HG02981 (cell line): ENCODE measurements around the gene CCDC107.

Experiments used
- ATAC-seq: cut with Tn5 transposase; IDR thresholded peaks from one replicate; pipeline ENCODE4 v1.9.1; 2021; ENCODE audit warnings: mild to moderate bottlenecking, moderate library complexity; ENCODE audit not compliant: unreplicated experiment

The CCDC107 gene

DNA sequence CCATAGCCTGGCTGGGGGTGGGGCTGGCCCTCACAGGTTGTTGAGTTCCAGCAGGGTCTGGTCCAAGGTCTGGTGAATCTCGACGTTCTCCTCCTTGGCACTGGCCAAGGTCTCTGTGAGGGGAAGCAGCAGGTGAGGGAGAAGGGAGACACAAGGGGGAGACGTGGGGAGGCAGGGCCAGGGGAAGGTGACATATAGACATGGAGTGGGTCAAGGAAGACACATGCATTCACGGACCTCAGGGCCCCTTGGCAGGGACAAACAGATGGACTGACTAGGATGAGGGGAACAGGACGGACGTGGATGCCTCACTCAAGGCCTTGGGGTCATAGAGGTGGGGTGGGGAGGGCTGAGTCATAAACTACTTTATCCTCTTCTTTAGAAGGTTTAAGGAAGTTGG is 24.0 kb downstream of the CCDC107 start:
- ATAC-seq = no peak

DNA sequence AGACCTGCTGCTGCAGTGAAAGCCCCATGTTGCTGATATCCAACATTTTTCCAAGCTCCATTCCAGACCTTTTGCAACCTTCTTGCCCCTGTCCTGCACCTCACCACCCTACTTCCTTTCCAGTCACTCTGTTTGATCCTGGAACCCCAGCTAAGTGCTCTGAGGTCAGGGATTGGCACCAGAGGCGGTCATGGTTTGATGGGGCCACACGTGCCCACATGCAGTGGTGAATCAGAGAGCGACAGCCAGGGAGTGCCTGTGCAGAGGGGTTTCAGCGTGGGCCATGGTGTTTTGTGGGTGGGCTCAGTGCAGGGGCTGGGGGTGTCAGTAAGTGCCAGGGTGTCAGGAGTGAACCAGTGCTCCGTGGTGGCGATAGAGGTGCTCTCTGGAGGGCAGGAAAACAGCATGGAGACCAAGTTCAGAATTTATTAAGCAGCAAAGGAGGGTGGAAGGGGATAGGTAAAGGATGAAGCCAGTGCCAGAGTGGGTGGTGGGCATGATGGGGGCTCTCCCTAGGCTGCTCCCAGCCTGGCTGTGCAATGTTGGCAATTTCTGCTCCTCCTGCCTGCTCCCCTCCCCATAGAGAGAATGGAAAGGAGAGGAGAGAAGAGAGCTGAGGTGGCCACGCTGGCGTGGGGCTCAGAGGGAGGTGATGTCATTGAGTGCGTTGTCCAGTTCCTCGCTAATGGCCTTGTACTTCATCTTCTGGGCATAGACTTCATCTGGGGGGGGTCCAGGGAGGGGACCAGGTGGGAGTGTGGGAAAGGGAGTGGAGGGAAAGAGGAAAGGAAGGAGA is 24.6 kb downstream of the CCDC107 start:
- no peak for ATAC-seq

DNA sequence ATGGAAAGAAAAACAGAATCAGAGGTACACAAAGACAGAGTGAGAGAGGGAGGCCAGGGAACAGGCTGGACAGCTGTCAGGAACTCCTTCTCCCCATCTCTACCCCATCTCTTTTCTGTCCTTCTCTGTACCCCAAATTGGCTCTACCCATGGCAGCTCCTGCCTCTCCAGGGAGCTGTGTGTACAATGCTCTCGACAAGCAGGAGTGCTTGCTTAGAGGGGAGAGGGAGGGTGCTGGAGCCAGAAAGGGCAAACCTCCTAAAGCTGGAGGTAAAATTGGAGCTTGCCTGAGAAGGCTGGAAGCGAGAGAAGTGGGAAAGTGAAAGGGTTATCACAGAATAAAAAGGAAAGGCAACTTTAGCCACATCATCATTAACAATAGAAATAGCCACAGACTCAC is 25.2 kb downstream of the CCDC107 start:
- ATAC-seq = no peak

DNA sequence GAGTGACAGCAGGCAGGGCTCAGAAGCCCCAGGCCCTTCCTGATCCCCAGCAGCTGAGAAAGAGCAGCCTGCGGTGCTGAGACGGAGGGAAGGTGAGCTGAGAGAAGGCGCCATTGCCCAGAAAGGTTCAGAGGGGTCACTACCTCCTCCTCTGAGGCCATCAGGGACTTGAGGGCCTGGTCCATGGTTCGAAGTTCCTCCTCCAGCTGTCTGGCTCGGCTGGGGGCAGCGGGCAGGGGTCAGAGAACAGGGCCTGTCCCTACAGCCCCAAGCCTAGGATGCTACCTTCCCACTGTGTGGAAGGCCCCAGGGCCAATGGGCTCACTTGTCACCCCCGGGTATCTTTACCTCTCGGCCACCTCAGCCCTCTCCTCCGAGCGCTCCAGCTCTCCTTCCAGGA is 26.8 kb downstream of the CCDC107 start:
- no peak for ATAC-seq

DNA sequence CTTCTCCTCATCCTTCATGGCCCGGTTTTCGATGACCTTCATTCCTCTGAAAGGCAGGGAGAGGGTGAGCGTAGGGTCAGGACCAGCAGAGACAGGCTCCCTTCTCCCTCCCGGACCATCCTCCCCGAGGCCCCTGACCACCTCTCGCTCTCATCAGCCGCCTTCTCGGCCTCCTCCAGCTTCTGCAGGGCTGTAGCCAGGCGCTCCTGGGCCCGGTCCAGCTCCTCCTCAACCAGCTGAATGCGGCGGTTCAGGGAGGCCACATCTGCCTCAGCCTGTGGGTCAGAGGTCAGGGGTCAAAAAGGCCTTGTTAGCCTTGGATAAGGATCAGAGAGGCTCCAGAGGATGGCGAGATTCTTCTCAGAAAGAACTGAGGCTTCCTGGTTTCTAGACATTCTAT is 27.4 kb downstream of the CCDC107 start:
- no peak for ATAC-seq

DNA sequence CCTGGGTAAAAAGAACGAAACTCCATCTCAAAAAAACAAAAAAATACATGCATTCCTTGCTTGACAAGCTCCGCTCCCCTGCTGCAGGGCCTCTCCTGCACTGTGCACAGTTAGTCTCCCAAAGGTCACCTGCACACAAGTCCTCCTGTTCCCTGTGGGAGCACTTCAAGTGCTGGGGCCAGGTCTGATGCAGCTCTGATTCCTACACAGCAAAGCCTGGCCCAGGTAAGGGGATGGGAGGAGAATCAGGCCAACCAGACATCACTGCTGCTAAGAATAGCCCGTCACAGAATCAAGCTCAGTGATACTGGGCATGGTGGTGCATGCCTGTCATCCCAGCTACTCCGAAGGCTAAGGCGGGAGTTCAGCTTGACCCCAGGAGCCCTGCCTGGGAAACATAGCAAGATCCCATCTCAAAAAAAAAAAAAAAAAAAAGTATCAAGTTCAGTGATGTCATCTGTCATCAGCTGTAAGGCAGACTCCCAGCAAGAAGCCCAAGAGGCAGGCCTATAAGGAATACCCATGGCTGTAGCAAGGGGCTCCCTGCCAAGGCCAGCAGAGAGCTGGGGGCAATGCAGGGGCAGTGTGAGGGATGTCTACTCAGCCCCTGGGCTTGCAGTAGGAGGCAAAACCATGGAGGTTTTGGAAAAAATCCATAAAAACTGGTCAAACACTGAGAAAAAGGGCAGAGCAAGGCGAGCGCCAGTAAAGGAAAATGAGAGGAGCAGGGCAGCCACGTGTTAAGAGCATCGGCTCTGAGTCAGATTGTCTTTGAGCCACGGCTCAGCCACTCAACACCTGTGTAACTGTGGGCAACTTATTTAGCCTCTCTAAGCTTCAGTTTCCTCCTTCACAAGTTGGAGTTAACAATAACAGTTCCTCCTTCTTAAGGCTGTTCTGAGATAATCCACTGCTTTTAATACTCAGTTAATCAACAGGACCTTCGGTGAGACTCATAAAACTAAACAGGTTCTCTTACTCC is 28.4 kb downstream of the CCDC107 start:
- ATAC-seq = no peak

DNA sequence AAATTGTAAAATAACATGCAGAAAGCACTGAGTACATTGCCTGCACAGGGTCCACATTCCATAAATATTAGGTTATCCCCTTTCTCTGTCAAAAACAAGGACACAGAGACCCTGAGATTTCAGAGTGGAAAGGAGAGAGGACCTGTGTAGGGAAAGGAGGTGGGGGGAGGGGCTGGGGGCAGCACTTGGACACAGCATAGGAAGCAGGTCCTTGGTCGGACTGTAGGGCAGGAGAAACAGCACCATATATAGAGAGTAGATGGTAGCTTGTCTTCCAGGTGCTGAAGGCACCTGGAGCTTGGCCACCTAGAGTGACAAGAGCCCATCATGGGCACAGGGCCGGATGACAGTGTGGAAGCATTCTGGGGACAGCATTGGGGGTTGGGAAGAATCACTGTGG is 29.2 kb downstream of the CCDC107 start:
- ATAC-seq = no peak

DNA sequence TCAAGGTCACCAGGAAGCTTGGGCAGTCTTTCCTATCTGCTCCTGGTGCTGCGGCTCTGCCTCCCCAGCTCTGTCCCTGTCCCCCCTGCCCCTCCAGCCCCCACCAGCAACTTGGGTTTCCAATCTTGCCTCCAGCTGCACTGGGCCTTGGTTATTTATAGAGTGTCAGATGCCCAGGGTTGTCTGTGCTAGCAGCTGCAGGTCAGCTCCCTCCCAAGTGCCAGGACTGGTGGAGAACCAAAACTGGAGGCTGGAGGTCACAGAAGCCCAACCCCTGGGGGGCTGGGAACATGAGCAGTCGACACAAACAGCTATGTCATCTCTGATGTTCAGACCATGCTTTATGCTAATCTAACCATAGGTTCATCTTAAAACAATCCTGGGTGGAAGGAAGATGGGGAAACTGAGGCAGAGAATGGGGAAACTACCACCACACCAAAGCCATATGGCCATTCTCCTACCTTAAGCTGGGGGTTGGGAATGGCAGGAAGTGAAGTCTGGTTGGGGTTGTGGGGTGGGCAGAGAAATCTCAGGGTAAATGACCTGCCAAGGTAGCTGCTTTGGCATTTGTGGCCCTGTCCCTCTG is 30.0 kb downstream of the CCDC107 start:
- ATAC-seq = no peak

DNA sequence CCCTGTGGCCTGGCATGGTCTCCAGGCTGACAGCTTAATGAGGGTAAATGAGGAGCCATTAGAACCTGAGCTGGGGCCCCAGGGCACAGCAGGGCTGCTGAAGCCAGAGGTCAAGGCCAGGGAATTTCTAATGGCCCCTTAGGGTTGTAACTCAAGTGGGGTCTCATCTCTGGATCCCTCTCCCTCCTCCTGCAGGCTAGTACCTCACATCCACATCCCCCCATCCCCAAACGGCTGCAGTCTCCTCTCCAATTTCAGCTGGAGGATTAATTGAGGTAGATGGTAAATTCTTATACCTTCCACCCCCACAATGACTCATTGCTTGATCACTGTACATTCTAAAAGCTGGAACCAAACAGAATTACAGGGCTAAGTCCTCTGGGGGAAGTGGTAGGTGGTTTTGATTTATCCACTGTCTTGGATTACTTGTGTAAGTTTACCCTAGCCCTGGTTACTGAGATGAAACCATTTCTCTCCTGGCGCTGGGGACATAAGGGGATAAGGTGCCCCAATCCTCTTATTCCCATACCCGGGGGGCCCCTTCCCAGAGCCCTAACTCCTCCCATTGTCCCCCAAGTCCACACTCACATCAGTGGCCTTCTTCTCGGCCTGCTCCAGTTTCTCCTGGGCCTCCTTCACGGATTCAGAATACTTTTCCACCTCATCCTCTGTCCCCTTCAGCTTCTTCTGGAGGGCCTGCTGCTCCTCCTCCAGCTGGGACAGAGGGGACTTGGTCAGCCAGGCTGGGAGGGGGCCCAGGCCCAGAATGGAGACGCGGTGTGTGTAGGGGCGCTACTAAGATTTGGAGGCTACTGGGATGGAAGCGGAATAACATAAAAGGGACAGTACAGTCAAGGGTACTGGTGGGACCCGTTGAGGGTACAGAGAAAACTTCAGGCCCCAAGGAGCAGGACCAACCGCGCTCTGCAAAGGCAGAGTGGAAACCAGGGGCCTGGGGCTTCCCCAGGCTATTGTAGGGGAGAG is 30.8 kb downstream of the CCDC107 start:
- no peak for ATAC-seq

DNA sequence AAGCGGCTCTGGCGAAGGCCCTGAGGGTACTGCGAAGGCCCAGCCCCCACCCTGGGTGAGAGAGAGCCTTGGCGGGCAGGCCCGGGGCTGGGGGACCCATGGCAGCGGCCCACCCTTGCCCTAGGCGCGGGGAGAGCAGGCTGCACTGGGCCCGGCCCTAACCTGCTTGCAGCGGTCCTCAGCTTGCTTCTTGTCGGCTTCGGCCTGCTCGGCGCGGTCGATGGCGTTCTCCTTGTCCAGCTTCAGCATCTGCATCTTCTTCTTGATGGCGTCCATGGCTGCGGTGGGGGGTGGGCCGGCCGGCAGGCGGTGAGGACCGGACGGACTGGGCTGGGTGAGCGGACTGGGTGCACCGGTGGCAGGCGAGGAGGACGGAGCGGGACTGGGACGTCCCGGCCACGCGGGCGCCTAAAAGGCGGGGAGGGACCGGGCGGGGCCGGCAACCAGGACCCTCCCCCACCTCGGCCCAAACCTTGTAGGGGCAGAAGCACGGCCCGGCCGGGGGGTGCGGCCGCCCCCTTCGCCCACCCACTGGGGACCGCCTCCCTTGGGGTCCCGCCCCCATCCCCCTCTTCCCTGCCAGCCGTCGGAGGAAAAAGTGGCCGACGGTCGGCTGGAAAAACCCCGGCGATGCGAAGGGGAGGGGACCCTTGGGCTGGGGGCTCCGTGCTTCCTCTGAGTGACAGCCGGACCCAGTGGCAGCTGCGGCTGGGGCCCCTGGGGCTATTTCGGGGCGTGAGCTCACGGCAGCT is 31.6 kb downstream of the CCDC107 start, which contains the start of gene TPM2:
Gene TPM2 (minus strand): TSS at position 384 of the 752 bp plus-strand sequence. CDS start 108 bp downstream, at position 276.
- no peak for ATAC-seq

DNA sequence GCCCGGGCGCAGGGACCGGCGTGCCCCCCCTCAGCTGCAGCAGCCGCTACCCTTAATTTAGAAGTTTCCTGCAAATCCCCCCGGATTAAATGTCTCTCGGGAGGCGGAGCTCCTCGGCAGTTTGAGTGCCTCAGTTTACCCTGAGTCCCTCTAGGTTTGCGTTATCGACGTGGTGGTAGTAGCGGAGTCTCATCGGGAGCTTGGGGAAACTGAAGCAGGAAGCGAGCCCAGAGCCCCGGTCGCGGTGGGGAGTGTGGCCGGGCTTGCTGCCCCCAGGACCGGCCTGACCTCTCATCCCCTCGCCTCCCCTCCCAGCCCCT is 32.2 kb downstream of the CCDC107 start:
- ATAC-seq = no peak

DNA sequence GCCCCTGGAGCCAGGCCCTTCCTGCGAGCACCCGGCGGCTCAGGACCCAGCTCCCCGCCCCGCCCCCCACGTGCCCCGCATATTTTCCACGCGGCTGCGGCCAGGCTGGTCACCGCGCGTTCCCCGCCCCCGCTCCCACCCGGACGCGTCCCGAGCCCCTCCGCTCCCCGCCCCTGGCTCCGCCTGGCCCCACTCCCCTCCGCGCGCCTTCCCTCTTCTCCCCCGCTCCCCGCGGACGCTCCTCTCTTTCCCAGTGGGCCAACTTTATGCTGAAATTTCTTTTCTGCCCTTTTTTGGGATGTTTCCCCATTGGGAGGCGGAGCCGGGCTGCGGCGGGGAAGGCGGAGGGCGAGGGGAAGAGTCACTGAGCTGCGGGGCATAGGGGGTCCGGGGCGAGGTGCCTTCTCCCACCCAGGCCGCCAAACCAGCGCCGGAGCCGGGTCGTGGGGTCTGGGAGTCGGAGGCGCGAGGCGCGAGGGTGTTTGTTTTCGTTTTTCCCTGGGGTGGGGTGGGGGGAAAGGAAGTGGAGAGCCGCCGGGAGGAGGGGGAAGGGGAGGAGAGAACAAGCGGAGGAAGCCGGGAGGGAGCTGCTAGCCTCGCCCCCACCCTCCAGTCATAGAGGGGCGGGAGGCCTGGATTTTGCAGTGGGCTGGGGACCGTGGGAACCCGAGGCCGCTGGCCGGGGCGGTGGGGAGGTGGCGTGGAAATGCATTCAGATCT is 32.7 kb downstream of the CCDC107 start:
- no peak for ATAC-seq

DNA sequence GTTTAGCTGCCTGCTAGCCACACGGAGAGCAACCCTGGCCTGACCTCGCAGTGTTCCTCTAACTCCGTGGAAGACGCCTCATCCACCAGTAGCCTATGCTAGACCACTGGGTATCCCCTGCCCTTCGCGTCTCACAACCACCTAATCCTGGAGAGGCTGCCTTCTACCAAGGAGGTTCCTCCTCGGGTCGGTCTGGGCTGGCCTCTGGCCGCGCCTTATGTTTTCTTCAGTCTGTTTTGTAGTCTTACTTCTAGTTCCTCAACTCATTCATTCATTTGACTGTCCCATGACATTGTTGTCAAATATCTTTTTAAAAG is 33.2 kb downstream of the CCDC107 start:
- ATAC-seq = no peak

DNA sequence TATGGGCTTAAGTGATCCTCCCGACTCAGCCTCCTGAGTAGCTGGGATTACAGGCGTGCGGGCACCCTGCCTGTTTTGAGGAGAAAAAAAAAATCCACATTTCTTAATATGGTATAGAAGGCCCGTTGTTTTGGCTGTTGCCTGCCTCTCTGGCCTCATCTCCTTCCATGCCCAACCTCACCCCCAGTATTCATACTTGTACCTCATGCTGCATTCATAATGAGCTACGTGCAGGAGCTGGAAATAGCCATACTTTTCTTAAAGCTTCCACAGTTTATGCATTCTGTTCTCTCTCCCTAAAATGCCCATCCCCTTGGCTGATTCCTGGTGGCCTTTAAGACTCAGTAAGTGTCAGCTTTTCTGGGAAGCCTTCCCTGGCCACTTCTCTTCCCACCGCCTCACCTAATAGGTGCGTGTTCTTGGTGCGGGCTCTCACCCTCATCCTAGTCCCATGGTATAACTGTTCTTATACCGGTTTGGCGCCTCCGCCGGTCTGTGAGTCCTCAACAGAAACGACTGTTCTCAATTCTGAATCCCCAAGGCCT is 33.7 kb downstream of the CCDC107 start:
- no peak for ATAC-seq

DNA sequence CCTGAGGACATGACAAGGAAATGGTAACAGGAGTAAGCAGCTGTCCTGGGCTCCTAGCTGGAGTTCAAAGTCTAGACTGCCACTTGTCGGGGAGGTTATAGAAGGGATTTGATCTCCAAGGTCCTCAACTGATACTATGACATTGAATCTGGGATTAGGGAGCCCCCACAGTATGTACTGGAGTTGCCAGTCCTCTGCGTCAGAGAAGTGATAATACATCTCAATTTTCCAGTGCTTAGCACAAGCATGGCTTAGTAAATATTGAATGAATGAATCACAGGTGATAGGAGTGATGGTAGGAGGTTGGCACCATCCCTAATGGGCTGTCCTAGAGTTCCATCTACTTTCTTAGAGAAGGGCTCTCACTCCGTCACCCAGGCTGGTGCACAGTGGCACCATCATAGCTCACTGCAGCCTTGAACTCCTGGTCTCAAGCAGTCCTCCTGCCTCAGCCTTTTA is 37.9 kb downstream of the CCDC107 start:
- ATAC-seq = no peak

DNA sequence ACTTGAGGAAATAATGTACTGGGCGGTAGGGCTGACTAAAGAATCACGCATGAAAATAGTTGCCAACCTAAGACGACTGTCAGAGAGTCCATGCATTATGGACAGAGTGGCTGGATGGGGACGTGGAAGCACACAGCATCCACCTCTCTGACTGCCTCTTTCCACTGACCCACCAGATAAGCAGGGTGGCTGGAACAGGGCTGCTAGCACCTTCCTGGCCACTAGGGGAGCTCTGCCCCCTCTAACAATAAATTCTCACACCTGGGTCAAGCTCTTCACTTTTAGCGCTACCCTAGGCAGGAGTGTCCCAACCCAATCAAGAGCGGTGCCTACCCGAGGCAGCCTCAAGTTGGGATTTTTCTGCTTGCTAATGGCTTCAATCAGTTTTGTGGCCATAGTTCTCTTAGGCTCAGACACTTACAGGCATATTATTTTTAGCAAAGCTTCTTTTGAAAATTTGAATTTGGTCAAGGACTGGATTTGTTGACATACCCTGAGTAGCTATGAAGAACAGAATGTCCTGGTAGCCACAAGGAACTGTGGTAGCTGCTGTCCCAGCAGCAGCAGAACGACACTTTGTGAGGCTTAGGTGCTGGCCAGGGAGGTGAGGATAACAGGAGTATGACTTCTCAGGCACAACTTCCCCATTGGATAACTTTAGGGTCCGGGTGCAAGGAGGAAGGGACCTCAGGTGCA is 38.6 kb downstream of the CCDC107 start:
- peak; percentile 63 for ATAC-seq

DNA sequence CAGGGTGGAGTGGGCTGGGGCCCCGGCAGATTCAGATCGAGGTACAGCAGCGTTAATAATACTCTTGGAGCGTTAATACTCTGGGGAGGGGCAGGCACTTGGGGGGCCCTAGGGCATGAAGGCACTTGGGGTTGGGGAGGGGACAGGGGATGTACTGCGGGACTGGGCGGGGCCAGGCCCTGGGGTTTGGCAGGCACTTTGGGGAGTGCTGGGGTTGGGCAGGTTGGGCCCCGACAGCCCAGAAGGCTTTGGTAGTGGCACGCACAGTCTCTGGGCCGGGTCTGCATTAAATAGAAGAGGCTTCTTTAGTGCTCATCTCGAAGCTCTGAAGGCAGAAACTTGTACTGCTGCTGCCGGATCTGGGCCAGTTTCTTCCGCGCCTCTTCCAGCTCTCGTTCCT is 39.4 kb downstream of the CCDC107 start:
- no peak for ATAC-seq

DNA sequence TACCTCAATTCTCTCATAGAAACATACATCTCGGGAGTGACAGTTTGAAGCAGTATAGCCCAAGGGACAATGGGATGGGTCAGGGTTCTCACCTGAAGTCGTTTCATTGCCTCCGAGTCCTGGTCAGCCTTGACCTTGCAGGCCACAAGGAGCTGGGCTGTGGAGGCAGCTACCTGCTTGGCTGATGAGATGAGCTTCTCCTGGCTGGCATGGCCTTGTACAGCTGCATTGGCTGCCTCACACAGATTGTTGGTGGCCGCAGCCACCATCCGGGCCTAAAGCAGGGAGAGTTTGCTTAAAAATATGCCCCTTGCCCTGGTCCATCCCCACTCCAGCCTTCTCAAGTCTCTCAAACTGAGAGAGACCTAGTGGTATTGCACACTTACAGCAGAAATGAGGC is 40.1 kb downstream of the CCDC107 start:
- no peak for ATAC-seq
